Stimulated activated CD8-positive, alpha-beta memory T cell treated with anti-CD3 and anti-CD28 coated beads, Interleukin-12 subunit alpha, Interleukin-12 subunit beta, amount 100 ng/mL, for 24 hours (primary cell): ENCODE results near the gene GMEB2.
"Not testable (repeated sequence)": the region's sequence is repeated elsewhere in the genome, so short reads cannot be mapped to it uniquely, and the experiment has no call there.

Experiments used
- DNase-seq: peaks from one replicate; pipeline ENCODE4 v3.0.0-alpha.2; 2020; ENCODE audit errors: extremely low read depth

The GMEB2 gene

GRCh38 chr20:63613863-63614594 is 12.9 kb downstream of the GMEB2 start:
- not testable (repeated sequence) for DNase-seq

- DNase-seq, result no peak
Observed at GRCh38 chr20:63612276-63612931, 14.5 kb downstream of the GMEB2 start.

- DNase-seq, result no peak
Observed at GRCh38 chr20:63611646-63612045, 15.3 kb downstream of the GMEB2 start.

- DNase-seq, result no peak
Observed at GRCh38 chr20:63610581-63611435, 16.1 kb downstream of the GMEB2 start.

- no peak for DNase-seq
Observed at GRCh38 chr20:63606686-63607085, 20.2 kb downstream of the GMEB2 start.

- no peak for DNase-seq
Observed at GRCh38 chr20:63602321-63602720, 24.6 kb downstream of the GMEB2 start.

GRCh38 chr20:63601679-63602078 is 25.2 kb downstream of the GMEB2 start:
- DNase-seq, result not testable (repeated sequence)

- DNase-seq, result no peak
Observed at GRCh38 chr20:63599396-63600050, 27.4 kb downstream of the GMEB2 start.

- no peak for DNase-seq
Observed at GRCh38 chr20:63598479-63599395, 28.2 kb downstream of the GMEB2 start.

- no peak for DNase-seq
Observed at GRCh38 chr20:63597651-63598478, 29.0 kb downstream of the GMEB2 start.

- DNase-seq, result no peak
Observed at GRCh38 chr20:63596423-63596822, 30.5 kb downstream of the GMEB2 start.

GRCh38 chr20:63595416-63596127 is 31.3 kb downstream of the GMEB2 start:
- no peak for DNase-seq

GRCh38 chr20:63594043-63594561 is 32.8 kb downstream of the GMEB2 start:
- DNase-seq, result no peak

GRCh38 chr20:63592661-63593060 is 34.2 kb downstream of the GMEB2 start:
- DNase-seq, result no peak

- no peak for DNase-seq
Observed at GRCh38 chr20:63591786-63592355, 35.0 kb downstream of the GMEB2 start.

GRCh38 chr20:63591147-63591533 is 35.8 kb downstream of the GMEB2 start:
- DNase-seq, result no peak

- DNase-seq, result no peak
Observed at GRCh38 chr20:63590218-63591146, 36.4 kb downstream of the GMEB2 start.
